ENCODE results near the gene PDE3A.

The PDE3A gene

DNA sequence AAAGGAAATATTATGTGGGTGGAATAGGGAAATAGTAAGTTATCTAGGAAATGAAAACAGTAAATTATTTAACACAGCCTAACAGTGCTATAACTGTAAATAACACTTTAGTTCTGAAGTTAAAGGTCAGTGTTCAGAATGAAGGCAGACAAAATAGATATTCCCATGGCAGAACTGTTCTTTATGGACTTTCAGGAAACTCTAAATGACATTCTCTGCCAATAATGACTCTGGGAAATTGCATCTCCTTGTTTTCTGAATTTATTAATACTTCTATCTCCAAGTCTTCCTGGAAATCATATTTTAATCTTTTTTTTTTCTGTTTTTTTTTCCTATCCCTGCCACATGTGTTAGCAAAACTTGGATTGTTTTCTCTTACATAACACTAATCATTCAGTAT lies 101.4 kb downstream of the PDE3A start:
- H4K20me1 ChIP-seq (ENCODE audit: insufficient read depth, low read length): no peaks in the 10 kb centered on the region
- H3K9ac ChIP-seq (ENCODE audit: low read length): no peak overlapping the region
- H3K9me2 ChIP-seq (replicated peaks; ENCODE audit: insufficient read depth, low read length): no peaks in the 10 kb centered on the region
- H3K79me2 ChIP-seq (ENCODE audit: low read length): no peaks in the 10 kb centered on the region
- no peaks in the 10 kb centered on the region for H3K4me1 ChIP-seq (ENCODE audit: low read length)
- no peaks in the 10 kb centered on the region for H3K9me3 ChIP-seq (replicated peaks; ENCODE audit: insufficient read depth, low read length)
- TF ChIP-seq CTCF (IDR thresholded peaks at IDR 0.05; ENCODE audit: low read length) (no peak), EZH2phosphoT487 (IDR thresholded peaks at IDR 0.05; ENCODE audit: low read length) (no peak), EZH2 (optimal IDR thresholded peaks at IDR 0.05; ENCODE audit: low read depth, low read length) (no peak)
- no peak overlapping the region for H3K4me2 ChIP-seq (ENCODE audit: low read depth, low read length)
- H3K27me3 ChIP-seq (replicated peaks; ENCODE audit: insufficient read depth, low read length): no peaks in the 10 kb centered on the region
- no peak for DNase-seq
- no peak overlapping the region for H2AFZ ChIP-seq (ENCODE audit: low read length)
- H3K27ac ChIP-seq (ENCODE audit: low read length): no peak overlapping the region
- no peak overlapping the region for H3K4me3 ChIP-seq (ENCODE audit: low read length)
- H3K36me3 ChIP-seq (replicated peaks; ENCODE audit: insufficient read depth, low read length): no peaks in the 10 kb centered on the region
- H3F3A ChIP-seq (ENCODE audit: insufficient read depth, low read length): no peaks in the 10 kb centered on the region

DNA sequence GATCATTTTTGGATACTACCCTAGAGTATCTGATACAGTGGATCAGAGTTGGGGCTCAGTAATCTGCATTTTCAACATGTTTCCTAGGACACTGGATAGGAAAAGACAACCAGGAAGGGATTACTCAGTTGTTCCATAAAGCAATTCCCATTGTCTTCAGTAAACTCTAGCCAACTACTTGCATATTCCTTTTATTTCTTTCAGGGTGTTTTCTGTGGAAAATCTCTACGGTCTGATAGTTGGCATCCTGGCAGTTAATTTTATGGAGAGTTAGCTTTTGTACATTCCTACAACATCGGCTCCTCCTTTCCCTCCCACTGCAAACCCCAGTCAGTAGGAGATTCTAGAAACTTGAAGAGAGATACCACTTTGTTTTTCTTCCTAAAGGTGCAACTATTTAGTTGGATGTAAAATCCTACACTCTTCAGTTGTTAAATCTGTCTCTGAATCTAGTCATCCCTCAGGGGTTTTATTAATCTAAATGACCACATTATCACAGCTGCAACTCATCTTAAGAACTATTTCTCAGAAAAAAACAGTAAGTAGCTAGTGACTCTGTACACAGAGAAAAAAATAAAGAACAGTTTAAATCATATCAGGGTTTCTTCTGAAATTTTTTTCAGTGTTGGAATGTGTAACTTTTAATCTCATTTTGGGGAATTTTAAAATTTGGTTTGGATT lies 103.9 kb downstream of the PDE3A start:
- H3F3A ChIP-seq (ENCODE audit: insufficient read depth, low read length): no peaks in the 10 kb centered on the region
- no peaks in the 10 kb centered on the region for H3K4me1 ChIP-seq (ENCODE audit: low read length)
- H3K4me2 ChIP-seq (ENCODE audit: low read depth, low read length): no peak overlapping the region
- H3K9ac ChIP-seq (ENCODE audit: low read length): no peak overlapping the region
- H4K20me1 ChIP-seq (ENCODE audit: insufficient read depth, low read length): no peaks in the 10 kb centered on the region
- DNase-seq: no peak
- no peaks in the 10 kb centered on the region for H3K79me2 ChIP-seq (ENCODE audit: low read length)
- H3K27ac ChIP-seq (ENCODE audit: low read length): no peak overlapping the region
- no peaks in the 10 kb centered on the region for H3K9me2 ChIP-seq (replicated peaks; ENCODE audit: insufficient read depth, low read length)
- no peak for TF ChIP-seq EZH2phosphoT487 (IDR thresholded peaks at IDR 0.05; ENCODE audit: low read length)
- no peak for TF ChIP-seq EZH2 (optimal IDR thresholded peaks at IDR 0.05; ENCODE audit: low read depth, low read length)
- H2AFZ ChIP-seq (ENCODE audit: low read length): no peak overlapping the region
- H3K27me3 ChIP-seq (replicated peaks; ENCODE audit: insufficient read depth, low read length): no peaks in the 10 kb centered on the region
- H3K9me3 ChIP-seq (replicated peaks; ENCODE audit: insufficient read depth, low read length): no peaks in the 10 kb centered on the region
- no peak overlapping the region for H3K4me3 ChIP-seq (ENCODE audit: low read length)
- no peaks in the 10 kb centered on the region for H3K36me3 ChIP-seq (replicated peaks; ENCODE audit: insufficient read depth, low read length)

GRCh38 chr12:20473133-20473532 lies 104.8 kb downstream of the PDE3A start:
- DNase-seq: no peak
- no peak overlapping the region for H3K27ac ChIP-seq (ENCODE audit: low read length)
- no peaks in the 10 kb centered on the region for H3K4me1 ChIP-seq (ENCODE audit: low read length)
- H3K9me3 ChIP-seq (replicated peaks; ENCODE audit: insufficient read depth, low read length): no peaks in the 10 kb centered on the region
- H2AFZ ChIP-seq (ENCODE audit: low read length): no peak overlapping the region
- H3F3A ChIP-seq (ENCODE audit: insufficient read depth, low read length): no peaks in the 10 kb centered on the region
- H3K27me3 ChIP-seq (replicated peaks; ENCODE audit: insufficient read depth, low read length): no peaks in the 10 kb centered on the region
- no peak overlapping the region for H3K4me3 ChIP-seq (ENCODE audit: low read length)
- no peaks in the 10 kb centered on the region for H3K9me2 ChIP-seq (replicated peaks; ENCODE audit: insufficient read depth, low read length)
- H3K4me2 ChIP-seq (ENCODE audit: low read depth, low read length): no peak overlapping the region
- TF ChIP-seq CTCF (IDR thresholded peaks at IDR 0.05; ENCODE audit: low read length): no peak
- no peak for TF ChIP-seq EZH2 (optimal IDR thresholded peaks at IDR 0.05; ENCODE audit: low read depth, low read length)
- TF ChIP-seq EZH2phosphoT487 (IDR thresholded peaks at IDR 0.05; ENCODE audit: low read length): no peak
- H3K36me3 ChIP-seq (replicated peaks; ENCODE audit: insufficient read depth, low read length): no peaks in the 10 kb centered on the region
- no peak overlapping the region for H3K9ac ChIP-seq (ENCODE audit: low read length)
- no peaks in the 10 kb centered on the region for H4K20me1 ChIP-seq (ENCODE audit: insufficient read depth, low read length)
- H3K79me2 ChIP-seq (ENCODE audit: low read length): no peaks in the 10 kb centered on the region

- no peak for DNase-seq
- Histone ChIP-seq H3K4me2 (ENCODE audit: low read depth, low read length) (no peak overlapping the region), H3K9me2 (replicated peaks; ENCODE audit: insufficient read depth, low read length) (no peaks in the 10 kb centered on the region), H3K27me3 (replicated peaks; ENCODE audit: insufficient read depth, low read length) (no peaks in the 10 kb centered on the region), H3K79me2 (ENCODE audit: low read length) (no peaks in the 10 kb centered on the region), H3K27ac (ENCODE audit: low read length) (no peak overlapping the region), H3K9ac (ENCODE audit: low read length) (no peak overlapping the region), H3K4me1 (ENCODE audit: low read length) (no peaks in the 10 kb centered on the region), H3F3A (ENCODE audit: insufficient read depth, low read length) (no peaks in the 10 kb centered on the region), H3K36me3 (replicated peaks; ENCODE audit: insufficient read depth, low read length) (no peaks in the 10 kb centered on the region), H3K4me3 (ENCODE audit: low read length) (no peak overlapping the region), H3K9me3 (replicated peaks; ENCODE audit: insufficient read depth, low read length) (no peaks in the 10 kb centered on the region), H2AFZ (ENCODE audit: low read length) (no peak overlapping the region), H4K20me1 (ENCODE audit: insufficient read depth, low read length) (no peaks in the 10 kb centered on the region)
- TF ChIP-seq EZH2 (optimal IDR thresholded peaks at IDR 0.05; ENCODE audit: low read depth, low read length): no peak
- no peak for TF ChIP-seq EZH2phosphoT487 (IDR thresholded peaks at IDR 0.05; ENCODE audit: low read length)
Measured at GRCh38 chr12:20474016-20474415, 105.7 kb downstream of the PDE3A start.
